GM21528 (cell line): Measurements from ENCODE around the gene PDZRN3.

Source experiments
- ATAC-seq: cut with Tn5 transposase; IDR thresholded peaks from one replicate; pipeline ENCODE4 v1.9.1; 2021; ENCODE audit warnings: mild to moderate bottlenecking, moderate library complexity; ENCODE audit not compliant: unreplicated experiment, low FRiP score

The PDZRN3 gene

DNA sequence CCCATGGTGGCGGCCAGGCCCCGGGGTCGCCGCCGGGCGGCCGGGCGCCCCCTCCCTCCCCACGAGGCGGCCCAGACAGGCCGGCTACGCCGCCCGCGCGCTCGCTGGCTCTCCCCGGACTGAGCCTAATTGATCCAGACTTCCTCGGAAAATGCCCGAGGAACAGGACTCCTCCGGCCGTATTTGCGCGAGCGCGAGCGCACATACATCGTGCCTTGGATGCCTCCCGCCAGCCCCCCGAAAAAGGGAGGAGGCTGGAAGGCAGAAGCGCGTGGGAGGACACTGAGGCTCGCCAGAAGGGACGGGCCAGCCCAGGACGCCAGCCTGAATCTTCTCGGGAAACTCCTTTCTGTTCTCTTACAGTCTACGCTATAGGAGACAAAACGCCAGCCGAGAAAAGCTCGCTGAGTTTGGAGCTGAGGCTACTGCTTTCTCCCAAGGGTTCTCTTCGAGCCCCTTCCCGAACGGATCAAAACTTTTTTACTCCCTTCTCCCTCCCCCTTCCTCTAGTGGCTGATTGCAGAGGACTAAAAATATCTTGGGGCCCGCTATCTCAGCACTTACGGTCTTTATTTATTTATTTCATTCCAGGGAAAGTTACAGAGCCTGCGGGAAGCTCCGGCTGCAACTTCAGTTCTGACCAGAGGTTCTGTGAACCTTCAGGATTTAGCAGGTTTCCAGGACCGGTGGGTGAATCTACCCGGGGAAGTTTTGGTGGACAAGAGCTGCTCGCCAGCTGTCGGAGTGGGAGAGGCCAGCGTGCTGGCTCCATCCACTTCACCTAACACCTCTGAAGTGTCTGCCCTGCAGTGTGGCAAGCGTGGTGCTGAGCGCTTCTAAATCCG is at the start of gene PDZRN3:
Gene PDZRN3 (minus strand): TSS at position 121 of the 845 bp plus-strand sequence.
- ATAC-seq = no peak

GRCh38 chr3:73674280-73674679 is 49.5 kb upstream of the PDZRN3 start:
- no peak for ATAC-seq

DNA sequence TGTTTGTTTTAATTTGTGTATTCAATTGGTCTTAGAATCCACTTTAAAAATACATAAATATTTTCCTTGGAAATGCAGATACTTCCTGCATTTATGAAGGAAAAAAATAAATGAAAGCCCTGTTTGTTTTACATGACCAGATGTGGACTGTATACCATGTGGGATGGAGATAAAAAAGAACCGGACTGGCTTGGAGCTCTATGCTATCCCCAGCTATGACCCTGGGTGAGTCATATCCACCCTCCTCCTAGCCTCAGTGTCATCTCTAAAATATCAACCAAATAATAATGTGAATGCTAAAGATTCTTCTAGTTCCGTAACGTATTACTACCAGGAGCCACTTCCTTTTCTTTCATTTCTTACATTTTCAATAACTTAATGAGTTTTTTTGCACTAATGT is 44.5 kb upstream of the PDZRN3 start:
- ATAC-seq = no peak

- no peak for ATAC-seq
Measured at GRCh38 chr3:73668391-73668790, 43.6 kb upstream of the PDZRN3 start.

- no peak for ATAC-seq
Measured at GRCh38 chr3:73667889-73668288, 43.1 kb upstream of the PDZRN3 start.

DNA sequence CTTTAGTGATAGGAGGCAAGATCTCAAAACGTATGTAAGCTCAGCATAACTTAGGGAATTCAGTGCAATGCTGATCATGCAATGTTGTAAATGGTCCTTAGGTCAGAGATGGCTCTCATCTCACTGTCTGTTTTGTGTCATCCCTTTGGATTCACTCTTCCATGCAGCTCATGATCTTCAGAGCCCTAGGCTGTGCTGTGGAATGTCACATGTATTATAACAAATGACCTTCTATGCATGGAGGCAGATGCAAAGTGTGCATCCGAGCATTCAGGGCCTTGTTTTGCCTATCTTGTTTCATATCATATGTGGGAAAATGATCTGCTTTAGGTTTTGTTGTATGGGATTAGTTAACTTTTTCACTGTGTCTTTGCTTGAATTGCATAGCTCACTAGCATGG is 40.5 kb upstream of the PDZRN3 start:
- ATAC-seq = no peak

DNA sequence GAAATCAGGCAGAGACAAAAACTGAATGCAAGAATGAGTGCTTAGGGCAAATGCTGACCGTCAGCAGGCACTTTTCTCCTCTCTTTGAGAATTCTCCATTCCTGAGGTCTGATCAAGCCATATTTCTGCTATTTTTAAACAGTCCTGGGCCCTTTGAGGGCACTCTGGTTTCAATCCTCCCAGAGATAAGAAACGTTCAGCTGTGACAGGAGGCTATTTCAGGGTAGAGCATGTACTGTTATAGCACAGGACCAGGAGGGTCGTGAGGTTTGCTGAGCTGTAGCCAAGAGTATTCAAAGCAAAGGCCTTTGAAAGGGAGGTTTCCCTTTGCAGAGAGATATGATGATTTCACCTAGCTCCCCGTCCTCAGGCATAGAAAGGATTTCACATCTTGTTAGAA is 39.6 kb upstream of the PDZRN3 start:
- no peak for ATAC-seq

GRCh38 chr3:73663495-73663894 is 38.8 kb upstream of the PDZRN3 start:
- ATAC-seq = no peak

- ATAC-seq = no peak
Measured at GRCh38 chr3:73661265-73661664, 36.5 kb upstream of the PDZRN3 start.

GRCh38 chr3:73658227-73658626 is 33.5 kb upstream of the PDZRN3 start:
- no peak for ATAC-seq

- ATAC-seq = no peak
Measured at GRCh38 chr3:73657186-73657585, 32.4 kb upstream of the PDZRN3 start.

GRCh38 chr3:73656241-73656890 is 31.6 kb upstream of the PDZRN3 start:
- ATAC-seq = no peak

GRCh38 chr3:73655197-73655596 is 30.5 kb upstream of the PDZRN3 start:
- no peak for ATAC-seq

GRCh38 chr3:73653877-73654276 is 29.1 kb upstream of the PDZRN3 start:
- ATAC-seq = no peak

GRCh38 chr3:73653351-73653750 is 28.6 kb upstream of the PDZRN3 start:
- ATAC-seq = no peak

- ATAC-seq = no peak
Measured at GRCh38 chr3:73652896-73653295, 28.2 kb upstream of the PDZRN3 start.

DNA sequence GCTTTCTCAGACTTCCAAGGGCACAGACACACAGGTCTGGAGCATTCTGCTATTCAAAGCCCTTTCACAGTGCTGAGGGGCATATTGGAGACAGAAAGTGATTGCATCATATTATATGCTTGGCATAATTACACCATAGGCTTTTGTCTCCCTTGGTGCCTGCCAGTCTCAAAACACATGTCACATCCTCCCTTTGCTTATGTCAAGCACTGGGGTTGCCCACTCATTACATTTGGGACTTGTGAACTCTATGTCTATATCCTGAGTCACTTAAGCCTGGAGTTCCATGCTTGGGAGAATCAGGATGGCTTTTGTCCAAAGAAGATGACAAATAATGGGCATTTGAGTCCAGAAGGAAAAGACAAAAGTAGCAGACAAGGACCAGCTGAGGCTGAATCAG is 12.3 kb upstream of the PDZRN3 start:
- no peak for ATAC-seq

DNA sequence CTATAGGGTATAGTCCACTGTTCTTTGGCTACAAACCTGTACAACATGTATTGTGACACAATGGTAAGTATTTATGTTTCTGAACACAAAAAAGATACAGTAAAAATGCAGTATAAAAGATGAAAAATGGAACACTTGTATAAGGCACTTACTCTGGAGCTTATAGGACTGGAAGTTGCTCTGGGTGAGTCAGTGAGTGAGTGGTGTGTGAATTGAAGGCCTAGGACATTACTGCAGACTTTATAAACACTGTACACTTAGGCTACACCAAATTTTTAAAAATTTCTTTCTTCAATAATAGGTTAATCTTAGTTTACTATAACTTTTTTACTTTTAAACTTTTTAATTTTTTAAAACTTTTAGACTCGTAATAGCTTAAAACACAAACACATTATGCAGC is 10.5 kb upstream of the PDZRN3 start:
- ATAC-seq = no peak

GRCh38 chr3:73633916-73634344 is 9.2 kb upstream of the PDZRN3 start:
- no peak for ATAC-seq

DNA sequence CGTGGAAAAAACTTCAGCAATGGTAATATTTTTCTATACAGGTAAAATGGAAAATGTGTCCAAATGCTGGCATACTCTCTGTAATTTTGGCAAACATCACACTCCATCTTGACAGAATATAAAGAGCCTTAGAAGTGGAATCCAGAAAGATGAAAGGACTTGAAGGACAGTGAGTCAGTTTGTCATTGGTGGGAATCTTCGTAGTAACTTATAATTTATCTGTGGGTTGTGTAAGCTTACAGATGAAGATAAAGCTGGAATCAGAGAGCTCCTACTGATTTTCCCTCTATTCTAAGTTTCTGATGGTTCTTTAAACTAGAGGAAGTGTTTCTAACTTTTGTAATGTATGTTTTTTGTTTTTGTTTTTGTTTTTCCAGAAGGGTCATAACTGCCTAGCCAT is 8.7 kb upstream of the PDZRN3 start:
- ATAC-seq = no peak

DNA sequence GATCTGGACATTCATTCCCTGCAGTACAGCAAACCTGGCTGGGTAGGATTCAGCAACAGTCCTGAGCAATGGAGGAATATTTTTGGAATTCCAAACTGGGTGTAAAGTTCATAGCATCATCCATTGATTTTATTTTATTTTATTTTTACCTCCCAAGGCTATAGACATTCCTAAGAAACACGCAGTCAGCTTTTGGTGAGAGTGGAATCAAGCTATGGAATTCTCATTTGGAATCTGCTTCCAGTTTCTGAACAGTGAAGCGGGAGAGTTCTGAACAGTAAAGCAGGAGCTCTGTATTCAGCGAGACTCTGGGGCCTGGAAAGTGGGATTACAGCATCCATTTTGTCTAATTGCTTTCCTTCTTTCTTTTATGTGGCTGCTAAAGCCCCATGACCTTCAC is 1.4 kb upstream of the PDZRN3 start:
- no peak for ATAC-seq
